Endodermal cell (in vitro differentiated cells): ENCODE data around the gene LIMK1. TPM values are rescaled to one million over a fixed set of nuclear protein-coding genes. Genes with fewer than 3 reads are reported as not detected.

ENCODE experiments used
- DNase-seq: peaks from one replicate; pipeline ENCODE4 v3.0.0-alpha.2; 2017
- H3K27ac ChIP-seq: 2 replicates; pipeline ENCODE4 v1.5.1; 2013; ENCODE audit warnings: mild to moderate bottlenecking, low read depth, low read length, moderate library complexity
- H3K27me3 ChIP-seq: 2 replicates; pipeline ENCODE4 v1.6.1; 2013; ENCODE audit warnings: mild to moderate bottlenecking, low read length, moderate library complexity; ENCODE audit not compliant: insufficient read depth, control insufficient read depth, poor library complexity, severe bottlenecking
- H3K36me3 ChIP-seq: 2 replicates; pipeline ENCODE4 v1.7.0; 2013; ENCODE audit warnings: mild to moderate bottlenecking, low read length, moderate library complexity; ENCODE audit not compliant: control insufficient read depth, insufficient read depth
- H3K4me1 ChIP-seq: one replicate; pipeline ENCODE4 v1.7.0; 2013; ENCODE audit warnings: low read length; ENCODE audit not compliant: control insufficient read depth, insufficient read depth
- H3K4me3 ChIP-seq: 2 replicates; pipeline ENCODE4 v1.5.1; 2013; ENCODE audit warnings: mild to moderate bottlenecking, low read length, moderate library complexity
- H3K9ac ChIP-seq: 2 replicates; pipeline ENCODE4 v1.6.1; 2013; ENCODE audit warnings: mild to moderate bottlenecking, low read length, moderate library complexity; ENCODE audit not compliant: poor library complexity, severe bottlenecking; ENCODE audit errors: extremely low read depth
- H3K9me3 ChIP-seq: 2 replicates; pipeline ENCODE4 v1.6.1; 2013; ENCODE audit warnings: mild to moderate bottlenecking, low read length, moderate library complexity; ENCODE audit not compliant: control insufficient read depth
- H3K27ac Mint-ChIP-seq: 2 replicates; pipeline ENCODE4 v1.8.0; 2020; ENCODE audit warnings: mixed read lengths
- H3K27me3 Mint-ChIP-seq: 2 replicates; pipeline ENCODE4 v1.8.0; 2021; ENCODE audit warnings: mild to moderate bottlenecking, mixed read lengths; ENCODE audit not compliant: insufficient read depth
- H3K36me3 Mint-ChIP-seq: 2 replicates; pipeline ENCODE4 v1.8.0; 2020; ENCODE audit warnings: low read depth, mixed read lengths
- H3K4me1 Mint-ChIP-seq: 2 replicates; pipeline ENCODE4 v1.8.0; 2020; ENCODE audit warnings: mixed read lengths
- H3K4me3 Mint-ChIP-seq: 2 replicates; pipeline ENCODE4 v1.8.0; 2020; ENCODE audit warnings: mild to moderate bottlenecking, moderate library complexity, mixed read lengths
- H3K9me3 Mint-ChIP-seq: 2 replicates; pipeline ENCODE4 v1.8.0; 2020; ENCODE audit warnings: mild to moderate bottlenecking, mixed read lengths
- CTCF ChIP-seq: fragments of 200-600 bp; sonication (generic); conservative IDR thresholded peaks from 2 replicates; pipeline ENCODE4 v1.5.0; 2021; ENCODE audit warnings: antibody characterized with exemption, mild to moderate bottlenecking
- WGBS, 2 experiments: methylation state at CpG; one replicate each; pipeline versions ENCODE4 v1.1.5 to v1.1.7; 2013; ENCODE audit warnings: missing lambda C conversion rate in 2 of 2, mixed read lengths in 1 of 2; ENCODE audit not compliant: insufficient coverage in 1 of 2, insufficient read length in 1 of 2; 5-methylcytosine and 5-hydroxymethylcytosine counted together
- total RNA-seq, 2 donors: library from RNA; stranded (reverse); fragmentation: NEBNext Ultra II Directional in 1 of 2; extraction: Animal tissue kit (Norgen Biotek cat#: 25700) in 1 of 2; gene quantifications; 2 replicates in 1 of 2; 3 replicates in 1 of 2; pipeline ENCODE4 v1.2.1, GENCODE V29; 2021

LIMK1 gene
- total RNA-seq, 2 donors from 2014 or later: 83.9 TPM

- Histone ChIP-seq H3K36me3 (no peaks in the 10 kb centered on the region), H3K4me1 (no peaks in the 10 kb centered on the region), H3K9me3 (no peaks in the 10 kb centered on the region), H3K27me3 (no peaks in the 10 kb centered on the region), H3K4me3 (no peak overlapping the region), H3K27ac (no peak overlapping the region), H3K9ac (no peak overlapping the region)
- Mint-ChIP-seq H3K36me3 (no peaks in the 10 kb centered on the region), H3K27me3 (no peaks in the 10 kb centered on the region), H3K4me3 (no peak overlapping the region), H3K4me1 (no peaks in the 10 kb centered on the region), H3K9me3 (no peaks in the 10 kb centered on the region), H3K27ac (no peak overlapping the region)
- TF ChIP-seq CTCF: no peak
- no peak for DNase-seq
- WGBS, 2 experiments: 90 to 93% methylated on average over 4 to 6 of the region's 6 CpGs
Measured at GRCh38 chr7:74070619-74070921, 13.0 kb upstream of the LIMK1 start.

GRCh38 chr7:74071121-74071520, 12.5 kb upstream of the LIMK1 start:
- Histone ChIP-seq H3K36me3 (no peaks in the 10 kb centered on the region), H3K9me3 (no peaks in the 10 kb centered on the region), H3K27ac (no peak overlapping the region), H3K27me3 (no peaks in the 10 kb centered on the region), H3K4me3 (no peak overlapping the region), H3K4me1 (no peaks in the 10 kb centered on the region), H3K9ac (no peak overlapping the region)
- Mint-ChIP-seq H3K4me1 (no peaks in the 10 kb centered on the region), H3K27me3 (no peaks in the 10 kb centered on the region), H3K9me3 (no peaks in the 10 kb centered on the region), H3K4me3 (no peak overlapping the region), H3K27ac (no peak overlapping the region), H3K36me3 (no peaks in the 10 kb centered on the region)
- WGBS, 2 experiments: 91 to 92% methylated on average over 3 of the region's 3 CpGs
- no peak for TF ChIP-seq CTCF
- no peak for DNase-seq

GRCh38 chr7:74074770-74075169, 8.8 kb upstream of the LIMK1 start:
- DNase-seq: no peak
- WGBS, 2 experiments: 93% methylated on average over 1 of the region's 1 CpG; no CpG with 5 or more reads in 1 of the 2 experiments
- no peak for TF ChIP-seq CTCF
- Histone ChIP-seq H3K36me3 (no peaks in the 10 kb centered on the region), H3K27ac (no peak overlapping the region), H3K9ac (no peak overlapping the region), H3K4me3 (no peak overlapping the region), H3K27me3 (no peaks in the 10 kb centered on the region), H3K9me3 (no peaks in the 10 kb centered on the region), H3K4me1 (no peaks in the 10 kb centered on the region)
- Mint-ChIP-seq H3K27me3 (no peaks in the 10 kb centered on the region), H3K4me1 (peaks cover 6% of the 10 kb centered on the region), H3K27ac (no peak overlapping the region), H3K4me3 (no peak overlapping the region), H3K9me3 (no peaks in the 10 kb centered on the region), H3K36me3 (no peaks in the 10 kb centered on the region)
